ENCODE data around the gene UTP3.
"Not testable (repeated sequence)": the region's sequence is repeated elsewhere in the genome, so short reads cannot be mapped to it uniquely, and the experiment has no call there.

The UTP3 gene

GRCh38 chr4:70735915-70736314 is 47.6 kb downstream of the UTP3 start:
- H3K4me2 ChIP-seq (ENCODE audit: insufficient read depth, low read length, poor library complexity, severe bottlenecking); H3K27ac ChIP-seq (replicated peaks; ENCODE audit: low read length); H4K8ac ChIP-seq (ENCODE audit: low read depth, low read length); H3K14ac ChIP-seq (ENCODE audit: low read length); H4K91ac ChIP-seq (ENCODE audit: low read depth, low read length, poor library complexity); H2BK120ac ChIP-seq (ENCODE audit: low read depth, low read length); H3K27me3 ChIP-seq (ENCODE audit: control insufficient read depth in 3 of 3, insufficient read depth in 3 of 3, low read depth in 1 of 3, low read length in 3 of 3); H3K9me3 ChIP-seq (replicated peaks in 1 of 2; ENCODE audit: control insufficient read depth in 2 of 2, insufficient read depth in 1 of 2, low read depth in 1 of 2, low read length in 2 of 2); H3K9ac ChIP-seq (ENCODE audit: low read depth, low read length, poor library complexity); H3K4ac ChIP-seq (ENCODE audit: low read length); H2AFZ ChIP-seq (ENCODE audit: low read length); H2BK5ac ChIP-seq (ENCODE audit: low read length); DNase-seq (ENCODE audit: low spot score); H2AK5ac ChIP-seq (ENCODE audit: low read depth, low read length); H2BK12ac ChIP-seq (ENCODE audit: low read length); H3K18ac ChIP-seq (ENCODE audit: low read length); H3K23ac ChIP-seq (ENCODE audit: low read depth, low read length, poor library complexity); H3K4me3 ChIP-seq (ENCODE audit: low read length in 2 of 2); H2BK15ac ChIP-seq (ENCODE audit: low read length); H3K79me1 ChIP-seq (ENCODE audit: low read depth, low read length): not testable (repeated sequence)
- peaks cover 2 to 16% of the 10 kb centered on the region in 2 donors for H3K4me1 ChIP-seq (ENCODE audit: control insufficient read depth in 2 of 2, insufficient read depth in 1 of 2, low read depth in 1 of 2, low read length in 2 of 2)
- peaks cover 0 to 16% of the 10 kb centered on the region in 2 donors for H3K36me3 ChIP-seq (replicated peaks in 1 of 2; ENCODE audit: control insufficient read depth in 2 of 2, insufficient read depth in 2 of 2, low read length in 2 of 2)
- WGBS, 2 donors (ENCODE audit: extremely low coverage in 2 of 2, insufficient read length in 2 of 2, insufficient replicate concordance in 1 of 2): no CpG with 5 or more reads among the region's 2 CpGs

- Histone ChIP-seq H4K91ac (ENCODE audit: low read depth, low read length, poor library complexity) (no peak overlapping the region), H4K8ac (ENCODE audit: low read depth, low read length) (no peak overlapping the region), H3K4me1 (ENCODE audit: control insufficient read depth in 2 of 2, insufficient read depth in 1 of 2, low read depth in 1 of 2, low read length in 2 of 2) (peaks cover 2 to 19% of the 10 kb centered on the region in 2 donors), H3K27ac (replicated peaks; ENCODE audit: low read length) (no peak overlapping the region), H3K79me1 (ENCODE audit: low read depth, low read length) (no peaks in the 10 kb centered on the region), H3K9ac (ENCODE audit: low read depth, low read length, poor library complexity) (no peak overlapping the region), H2AFZ (ENCODE audit: low read length) (no peak overlapping the region), H3K4me3 (ENCODE audit: low read length in 2 of 2) (no peak overlapping the region), H2BK15ac (ENCODE audit: low read length) (no peak overlapping the region), H3K4ac (ENCODE audit: low read length) (no peak overlapping the region), H3K23ac (ENCODE audit: low read depth, low read length, poor library complexity) (no peak overlapping the region), H3K36me3 (replicated peaks in 1 of 2; ENCODE audit: control insufficient read depth in 2 of 2, insufficient read depth in 2 of 2, low read length in 2 of 2) (peaks cover 0 to 11% of the 10 kb centered on the region in 2 donors), H3K18ac (ENCODE audit: low read length) (no peak overlapping the region), H3K9me3 (replicated peaks in 1 of 2; ENCODE audit: control insufficient read depth in 2 of 2, insufficient read depth in 1 of 2, low read depth in 1 of 2, low read length in 2 of 2) (no peaks in the 10 kb centered on the region), H3K14ac (ENCODE audit: low read length) (no peak overlapping the region), H2BK12ac (ENCODE audit: low read length) (no peak overlapping the region), H3K4me2 (ENCODE audit: insufficient read depth, low read length, poor library complexity, severe bottlenecking) (no peak overlapping the region), H2BK5ac (ENCODE audit: low read length) (no peak overlapping the region), H2BK120ac (ENCODE audit: low read depth, low read length) (no peak overlapping the region), H3K27me3 (ENCODE audit: control insufficient read depth in 3 of 3, insufficient read depth in 3 of 3, low read depth in 1 of 3, low read length in 3 of 3) (no peaks in the 10 kb centered on the region), H2AK5ac (ENCODE audit: low read depth, low read length) (no peak overlapping the region)
- DNase-seq (ENCODE audit: low spot score): no peak
- no CpG with 5 or more reads among the region's 1 CpG for WGBS, 2 donors (ENCODE audit: extremely low coverage in 2 of 2, insufficient read length in 2 of 2, insufficient replicate concordance in 1 of 2)
Observed at GRCh38 chr4:70737006-70737405, 48.7 kb downstream of the UTP3 start.

GRCh38 chr4:70737409-70737808 is 49.1 kb downstream of the UTP3 start:
- H2BK12ac ChIP-seq (ENCODE audit: low read length): no peak overlapping the region
- H3K9me3 ChIP-seq (replicated peaks in 1 of 2; ENCODE audit: control insufficient read depth in 2 of 2, insufficient read depth in 1 of 2, low read depth in 1 of 2, low read length in 2 of 2): no peaks in the 10 kb centered on the region
- H3K4me1 ChIP-seq (ENCODE audit: control insufficient read depth in 2 of 2, insufficient read depth in 1 of 2, low read depth in 1 of 2, low read length in 2 of 2): peaks cover 6 to 22% of the 10 kb centered on the region in 2 donors
- H2BK5ac ChIP-seq (ENCODE audit: low read length): no peak overlapping the region
- no peaks in the 10 kb centered on the region for H3K79me1 ChIP-seq (ENCODE audit: low read depth, low read length)
- H3K18ac ChIP-seq (ENCODE audit: low read length): no peak overlapping the region
- peaks cover 0 to 7% of the 10 kb centered on the region in 2 donors for H3K36me3 ChIP-seq (replicated peaks in 1 of 2; ENCODE audit: control insufficient read depth in 2 of 2, insufficient read depth in 2 of 2, low read length in 2 of 2)
- no peak overlapping the region for H3K23ac ChIP-seq (ENCODE audit: low read depth, low read length, poor library complexity)
- no peak overlapping the region for H3K4me3 ChIP-seq (ENCODE audit: low read length in 2 of 2)
- no peak overlapping the region for H3K4me2 ChIP-seq (ENCODE audit: insufficient read depth, low read length, poor library complexity, severe bottlenecking)
- no peak overlapping the region for H2AK5ac ChIP-seq (ENCODE audit: low read depth, low read length)
- no peak overlapping the region for H2AFZ ChIP-seq (ENCODE audit: low read length)
- no peak overlapping the region for H3K27ac ChIP-seq (replicated peaks; ENCODE audit: low read length)
- H3K14ac ChIP-seq (ENCODE audit: low read length): no peak overlapping the region
- no peak overlapping the region for H2BK15ac ChIP-seq (ENCODE audit: low read length)
- no peak overlapping the region for H2BK120ac ChIP-seq (ENCODE audit: low read depth, low read length)
- no peak overlapping the region for H3K9ac ChIP-seq (ENCODE audit: low read depth, low read length, poor library complexity)
- DNase-seq (ENCODE audit: low spot score): no peak
- H3K27me3 ChIP-seq (ENCODE audit: control insufficient read depth in 3 of 3, insufficient read depth in 3 of 3, low read depth in 1 of 3, low read length in 3 of 3): no peaks in the 10 kb centered on the region
- no peak overlapping the region for H4K8ac ChIP-seq (ENCODE audit: low read depth, low read length)
- no peak overlapping the region for H4K91ac ChIP-seq (ENCODE audit: low read depth, low read length, poor library complexity)
- H3K4ac ChIP-seq (ENCODE audit: low read length): no peak overlapping the region
- no CpG with 5 or more reads among the region's 2 CpGs for WGBS, 2 donors (ENCODE audit: extremely low coverage in 2 of 2, insufficient read length in 2 of 2, insufficient replicate concordance in 1 of 2)

GRCh38 chr4:70739496-70740337 is 51.4 kb downstream of the UTP3 start:
- no peak overlapping the region for H2BK12ac ChIP-seq (ENCODE audit: low read length)
- no peak overlapping the region for H2AK5ac ChIP-seq (ENCODE audit: low read depth, low read length)
- no peak overlapping the region for H3K9ac ChIP-seq (ENCODE audit: low read depth, low read length, poor library complexity)
- H3K4me1 ChIP-seq (ENCODE audit: control insufficient read depth in 2 of 2, insufficient read depth in 1 of 2, low read depth in 1 of 2, low read length in 2 of 2): peaks cover 9 to 19% of the 10 kb centered on the region in 2 donors
- H3K9me3 ChIP-seq (replicated peaks in 1 of 2; ENCODE audit: control insufficient read depth in 2 of 2, insufficient read depth in 1 of 2, low read depth in 1 of 2, low read length in 2 of 2): no peaks in the 10 kb centered on the region
- H3K79me1 ChIP-seq (ENCODE audit: low read depth, low read length): no peaks in the 10 kb centered on the region
- H3K27ac ChIP-seq (replicated peaks; ENCODE audit: low read length): peak overlapping the region; percentile 61
- H2BK15ac ChIP-seq (ENCODE audit: low read length): no peak overlapping the region
- H2AFZ ChIP-seq (ENCODE audit: low read length): no peak overlapping the region
- no peak overlapping the region for H3K23ac ChIP-seq (ENCODE audit: low read depth, low read length, poor library complexity)
- no peak overlapping the region for H4K8ac ChIP-seq (ENCODE audit: low read depth, low read length)
- H3K27me3 ChIP-seq (ENCODE audit: control insufficient read depth in 3 of 3, insufficient read depth in 3 of 3, low read depth in 1 of 3, low read length in 3 of 3): no peaks in the 10 kb centered on the region
- WGBS, 2 donors (ENCODE audit: extremely low coverage in 2 of 2, insufficient read length in 2 of 2, insufficient replicate concordance in 1 of 2): no CpG with 5 or more reads among the region's 6 CpGs
- H3K4ac ChIP-seq (ENCODE audit: low read length): no peak overlapping the region
- H3K4me2 ChIP-seq (ENCODE audit: insufficient read depth, low read length, poor library complexity, severe bottlenecking): peak overlapping the region; percentile 31
- no peak for DNase-seq (ENCODE audit: low spot score)
- H3K36me3 ChIP-seq (replicated peaks in 1 of 2; ENCODE audit: control insufficient read depth in 2 of 2, insufficient read depth in 2 of 2, low read length in 2 of 2): peaks cover 0 to 13% of the 10 kb centered on the region in 2 donors
- no peak overlapping the region for H4K91ac ChIP-seq (ENCODE audit: low read depth, low read length, poor library complexity)
- no peak overlapping the region for H3K14ac ChIP-seq (ENCODE audit: low read length)
- no peak overlapping the region for H3K4me3 ChIP-seq (ENCODE audit: low read length in 2 of 2)
- no peak overlapping the region for H3K18ac ChIP-seq (ENCODE audit: low read length)
- no peak overlapping the region for H2BK5ac ChIP-seq (ENCODE audit: low read length)
- H2BK120ac ChIP-seq (ENCODE audit: low read depth, low read length): no peak overlapping the region

Data from neuronal stem cell (in vitro differentiated cells).